ENCODE results near the gene CDC16.

The CDC16 gene

DNA sequence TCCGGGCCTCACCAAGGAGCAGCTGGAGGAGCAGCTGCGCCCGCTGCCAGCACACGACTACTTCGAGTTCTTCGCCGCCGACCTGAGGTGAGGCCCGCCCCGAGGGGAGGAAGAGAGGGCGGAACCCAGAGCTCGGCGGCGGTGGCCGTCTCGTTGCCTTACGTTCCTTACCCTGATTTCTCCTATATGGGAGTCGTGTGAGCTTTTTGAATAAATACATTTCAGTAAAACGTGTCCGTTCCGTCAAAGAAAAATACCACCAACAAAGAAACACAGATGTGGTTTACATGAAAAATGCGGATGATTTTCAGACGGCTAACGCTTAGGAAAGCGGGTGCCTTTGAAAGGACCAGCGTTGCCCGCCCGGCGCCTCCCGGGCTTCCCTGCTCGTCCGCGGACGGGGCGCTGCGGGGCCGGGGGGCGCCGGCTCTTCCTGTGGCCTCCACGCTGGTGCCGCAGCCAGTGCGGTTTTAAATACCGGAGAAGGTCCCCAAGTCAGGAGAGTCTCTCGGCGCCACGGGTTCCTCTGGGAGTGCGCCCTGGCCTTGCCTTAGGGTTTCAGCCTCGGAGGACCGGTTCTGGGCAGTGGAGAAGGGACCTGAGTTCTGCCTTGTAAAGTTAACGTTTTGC lies 47.5 kb downstream of the CDC16 start (continued):
- TF ChIP-seq, protein P1, sequence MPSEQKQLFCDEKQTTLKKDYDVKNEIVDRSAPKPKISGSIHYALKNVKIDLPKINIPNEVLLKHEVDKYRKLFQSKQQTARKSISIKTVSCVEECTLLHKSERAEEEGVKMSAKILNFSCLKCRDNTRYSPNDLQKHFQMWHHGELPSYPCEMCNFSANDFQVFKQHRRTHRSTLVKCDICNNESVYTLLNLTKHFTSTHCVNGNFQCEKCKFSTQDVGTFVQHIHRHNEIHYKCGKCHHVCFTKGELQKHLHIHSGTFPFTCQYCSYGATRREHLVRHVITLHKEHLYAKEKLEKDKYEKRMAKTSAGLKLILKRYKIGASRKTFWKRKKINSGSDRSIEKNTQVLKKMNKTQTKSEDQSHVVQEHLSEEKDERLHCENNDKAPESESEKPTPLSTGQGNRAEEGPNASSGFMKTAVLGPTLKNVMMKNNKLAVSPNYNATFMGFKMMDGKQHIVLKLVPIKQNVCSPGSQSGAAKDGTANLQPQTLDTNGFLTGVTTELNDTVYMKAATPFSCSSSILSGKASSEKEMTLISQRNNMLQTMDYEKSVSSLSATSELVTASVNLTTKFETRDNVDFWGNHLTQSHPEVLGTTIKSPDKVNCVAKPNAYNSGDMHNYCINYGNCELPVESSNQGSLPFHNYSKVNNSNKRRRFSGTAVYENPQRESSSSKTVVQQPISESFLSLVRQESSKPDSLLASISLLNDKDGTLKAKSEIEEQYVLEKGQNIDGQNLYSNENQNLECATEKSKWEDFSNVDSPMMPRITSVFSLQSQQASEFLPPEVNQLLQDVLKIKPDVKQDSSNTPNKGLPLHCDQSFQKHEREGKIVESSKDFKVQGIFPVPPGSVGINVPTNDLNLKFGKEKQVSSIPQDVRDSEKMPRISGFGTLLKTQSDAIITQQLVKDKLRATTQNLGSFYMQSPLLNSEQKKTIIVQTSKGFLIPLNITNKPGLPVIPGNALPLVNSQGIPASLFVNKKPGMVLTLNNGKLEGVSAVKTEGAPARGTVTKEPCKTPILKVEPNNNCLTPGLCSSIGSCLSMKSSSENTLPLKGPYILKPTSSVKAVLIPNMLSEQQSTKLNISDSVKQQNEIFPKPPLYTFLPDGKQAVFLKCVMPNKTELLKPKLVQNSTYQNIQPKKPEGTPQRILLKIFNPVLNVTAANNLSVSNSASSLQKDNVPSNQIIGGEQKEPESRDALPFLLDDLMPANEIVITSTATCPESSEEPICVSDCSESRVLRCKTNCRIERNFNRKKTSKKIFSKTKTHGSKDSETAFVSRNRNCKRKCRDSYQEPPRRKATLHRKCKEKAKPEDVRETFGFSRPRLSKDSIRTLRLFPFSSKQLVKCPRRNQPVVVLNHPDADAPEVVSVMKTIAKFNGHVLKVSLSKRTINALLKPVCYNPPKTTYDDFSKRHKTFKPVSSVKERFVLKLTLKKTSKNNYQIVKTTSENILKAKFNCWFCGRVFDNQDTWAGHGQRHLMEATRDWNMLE (tag by site-specific recombination; conservative IDR thresholded peaks at IDR 0.05; ENCODE audit: low read depth) = no peak
- TF ChIP-seq ZNF558 (tag by site-specific recombination; IDR thresholded peaks at IDR 0.05) (no peak), ZBTB48 (tag by site-specific recombination; IDR thresholded peaks at IDR 0.05) (no peak), SALL2 (tag by site-specific recombination; IDR thresholded peaks at IDR 0.05; ENCODE audit: borderline replicate concordance) (no peak), TRIM28 (IDR thresholded peaks at IDR 0.05; ENCODE audit: borderline replicate concordance, low read length) (no peak), ZNF121 (tag by site-specific recombination; IDR thresholded peaks at IDR 0.05) (no peak), GLI4 (tag by site-specific recombination; IDR thresholded peaks at IDR 0.05) (no peak), ZNF114 (tag by site-specific recombination; IDR thresholded peaks at IDR 0.05) (no peak), ZNF626 (tag by site-specific recombination; IDR thresholded peaks at IDR 0.05) (no peak), ZXDB (tag by site-specific recombination; IDR thresholded peaks at IDR 0.05) (no peak), ZNF660 (tag by site-specific recombination; IDR thresholded peaks at IDR 0.05) (peak; percentile 59; the same call in 1 of the 2 replicates), KLF16 (tag by site-specific recombination; IDR thresholded peaks at IDR 0.05) (no peak), ZNF354C (tag by site-specific recombination; IDR thresholded peaks at IDR 0.05; ENCODE audit: borderline replicate concordance, low read depth) (no peak), GLI2 (tag by site-specific recombination; IDR thresholded peaks at IDR 0.05; ENCODE audit: borderline replicate concordance, low read depth) (no peak), ZNF214 (tag by site-specific recombination; IDR thresholded peaks at IDR 0.05; ENCODE audit: borderline replicate concordance) (no peak), ZNF623 (tag by site-specific recombination; IDR thresholded peaks at IDR 0.05) (no peak), EGR2 (tag by site-specific recombination; IDR thresholded peaks at IDR 0.05; ENCODE audit: low read depth) (no peak), ZNF677 (tag by site-specific recombination; IDR thresholded peaks at IDR 0.05) (no peak)
- TF ChIP-seq, protein P2, sequence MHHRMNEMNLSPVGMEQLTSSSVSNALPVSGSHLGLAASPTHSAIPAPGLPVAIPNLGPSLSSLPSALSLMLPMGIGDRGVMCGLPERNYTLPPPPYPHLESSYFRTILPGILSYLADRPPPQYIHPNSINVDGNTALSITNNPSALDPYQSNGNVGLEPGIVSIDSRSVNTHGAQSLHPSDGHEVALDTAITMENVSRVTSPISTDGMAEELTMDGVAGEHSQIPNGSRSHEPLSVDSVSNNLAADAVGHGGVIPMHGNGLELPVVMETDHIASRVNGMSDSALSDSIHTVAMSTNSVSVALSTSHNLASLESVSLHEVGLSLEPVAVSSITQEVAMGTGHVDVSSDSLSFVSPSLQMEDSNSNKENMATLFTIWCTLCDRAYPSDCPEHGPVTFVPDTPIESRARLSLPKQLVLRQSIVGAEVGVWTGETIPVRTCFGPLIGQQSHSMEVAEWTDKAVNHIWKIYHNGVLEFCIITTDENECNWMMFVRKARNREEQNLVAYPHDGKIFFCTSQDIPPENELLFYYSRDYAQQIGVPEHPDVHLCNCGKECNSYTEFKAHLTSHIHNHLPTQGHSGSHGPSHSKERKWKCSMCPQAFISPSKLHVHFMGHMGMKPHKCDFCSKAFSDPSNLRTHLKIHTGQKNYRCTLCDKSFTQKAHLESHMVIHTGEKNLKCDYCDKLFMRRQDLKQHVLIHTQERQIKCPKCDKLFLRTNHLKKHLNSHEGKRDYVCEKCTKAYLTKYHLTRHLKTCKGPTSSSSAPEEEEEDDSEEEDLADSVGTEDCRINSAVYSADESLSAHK (tag by site-specific recombination; IDR thresholded peaks at IDR 0.05) = no peak
- TF ChIP-seq, protein P3, sequence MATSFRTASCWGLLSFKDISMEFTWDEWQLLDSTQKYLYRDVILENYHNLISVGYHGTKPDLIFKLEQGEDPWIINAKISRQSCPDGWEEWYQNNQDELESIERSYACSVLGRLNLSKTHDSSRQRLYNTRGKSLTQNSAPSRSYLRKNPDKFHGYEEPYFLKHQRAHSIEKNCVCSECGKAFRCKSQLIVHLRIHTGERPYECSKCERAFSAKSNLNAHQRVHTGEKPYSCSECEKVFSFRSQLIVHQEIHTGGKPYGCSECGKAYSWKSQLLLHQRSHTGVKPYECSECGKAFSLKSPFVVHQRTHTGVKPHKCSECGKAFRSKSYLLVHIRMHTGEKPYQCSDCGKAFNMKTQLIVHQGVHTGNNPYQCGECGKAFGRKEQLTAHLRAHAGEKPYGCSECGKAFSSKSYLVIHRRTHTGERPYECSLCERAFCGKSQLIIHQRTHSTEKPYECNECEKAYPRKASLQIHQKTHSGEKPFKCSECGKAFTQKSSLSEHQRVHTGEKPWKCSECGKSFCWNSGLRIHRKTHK (tag by site-specific recombination; IDR thresholded peaks at IDR 0.05) = no peak
- TF ChIP-seq, protein P4, sequence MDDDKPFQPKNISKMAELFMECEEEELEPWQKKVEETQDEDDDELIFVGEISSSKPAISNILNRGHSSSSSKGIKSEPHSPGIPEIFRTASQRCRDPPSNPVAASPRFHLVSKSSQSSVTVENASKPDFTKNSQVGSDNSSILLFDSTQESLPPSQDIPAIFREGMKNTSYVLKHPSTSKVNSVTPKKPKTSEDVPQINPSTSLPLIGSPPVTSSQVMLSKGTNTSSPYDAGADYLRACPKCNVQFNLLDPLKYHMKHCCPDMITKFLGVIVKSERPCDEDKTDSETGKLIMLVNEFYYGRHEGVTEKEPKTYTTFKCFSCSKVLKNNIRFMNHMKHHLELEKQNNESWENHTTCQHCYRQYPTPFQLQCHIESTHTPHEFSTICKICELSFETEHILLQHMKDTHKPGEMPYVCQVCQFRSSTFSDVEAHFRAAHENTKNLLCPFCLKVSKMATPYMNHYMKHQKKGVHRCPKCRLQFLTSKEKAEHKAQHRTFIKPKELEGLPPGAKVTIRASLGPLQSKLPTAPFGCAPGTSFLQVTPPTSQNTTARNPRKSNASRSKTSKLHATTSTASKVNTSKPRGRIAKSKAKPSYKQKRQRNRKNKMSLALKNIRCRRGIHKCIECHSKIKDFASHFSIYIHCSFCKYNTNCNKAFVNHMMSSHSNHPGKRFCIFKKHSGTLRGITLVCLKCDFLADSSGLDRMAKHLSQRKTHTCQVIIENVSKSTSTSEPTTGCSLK (tag by site-specific recombination; IDR thresholded peaks at IDR 0.05) = no peak
- TF ChIP-seq, protein P5, sequence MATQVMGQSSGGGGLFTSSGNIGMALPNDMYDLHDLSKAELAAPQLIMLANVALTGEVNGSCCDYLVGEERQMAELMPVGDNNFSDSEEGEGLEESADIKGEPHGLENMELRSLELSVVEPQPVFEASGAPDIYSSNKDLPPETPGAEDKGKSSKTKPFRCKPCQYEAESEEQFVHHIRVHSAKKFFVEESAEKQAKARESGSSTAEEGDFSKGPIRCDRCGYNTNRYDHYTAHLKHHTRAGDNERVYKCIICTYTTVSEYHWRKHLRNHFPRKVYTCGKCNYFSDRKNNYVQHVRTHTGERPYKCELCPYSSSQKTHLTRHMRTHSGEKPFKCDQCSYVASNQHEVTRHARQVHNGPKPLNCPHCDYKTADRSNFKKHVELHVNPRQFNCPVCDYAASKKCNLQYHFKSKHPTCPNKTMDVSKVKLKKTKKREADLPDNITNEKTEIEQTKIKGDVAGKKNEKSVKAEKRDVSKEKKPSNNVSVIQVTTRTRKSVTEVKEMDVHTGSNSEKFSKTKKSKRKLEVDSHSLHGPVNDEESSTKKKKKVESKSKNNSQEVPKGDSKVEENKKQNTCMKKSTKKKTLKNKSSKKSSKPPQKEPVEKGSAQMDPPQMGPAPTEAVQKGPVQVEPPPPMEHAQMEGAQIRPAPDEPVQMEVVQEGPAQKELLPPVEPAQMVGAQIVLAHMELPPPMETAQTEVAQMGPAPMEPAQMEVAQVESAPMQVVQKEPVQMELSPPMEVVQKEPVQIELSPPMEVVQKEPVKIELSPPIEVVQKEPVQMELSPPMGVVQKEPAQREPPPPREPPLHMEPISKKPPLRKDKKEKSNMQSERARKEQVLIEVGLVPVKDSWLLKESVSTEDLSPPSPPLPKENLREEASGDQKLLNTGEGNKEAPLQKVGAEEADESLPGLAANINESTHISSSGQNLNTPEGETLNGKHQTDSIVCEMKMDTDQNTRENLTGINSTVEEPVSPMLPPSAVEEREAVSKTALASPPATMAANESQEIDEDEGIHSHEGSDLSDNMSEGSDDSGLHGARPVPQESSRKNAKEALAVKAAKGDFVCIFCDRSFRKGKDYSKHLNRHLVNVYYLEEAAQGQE (tag by site-specific recombination; IDR thresholded peaks at IDR 0.05) = no peak
- TF ChIP-seq, protein P6, sequence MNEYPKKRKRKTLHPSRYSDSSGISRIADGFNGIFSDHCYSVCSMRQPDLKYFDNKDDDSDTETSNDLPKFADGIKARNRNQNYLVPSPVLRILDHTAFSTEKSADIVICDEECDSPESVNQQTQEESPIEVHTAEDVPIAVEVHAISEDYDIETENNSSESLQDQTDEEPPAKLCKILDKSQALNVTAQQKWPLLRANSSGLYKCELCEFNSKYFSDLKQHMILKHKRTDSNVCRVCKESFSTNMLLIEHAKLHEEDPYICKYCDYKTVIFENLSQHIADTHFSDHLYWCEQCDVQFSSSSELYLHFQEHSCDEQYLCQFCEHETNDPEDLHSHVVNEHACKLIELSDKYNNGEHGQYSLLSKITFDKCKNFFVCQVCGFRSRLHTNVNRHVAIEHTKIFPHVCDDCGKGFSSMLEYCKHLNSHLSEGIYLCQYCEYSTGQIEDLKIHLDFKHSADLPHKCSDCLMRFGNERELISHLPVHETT (tag by site-specific recombination; IDR thresholded peaks at IDR 0.05) = no peak
